Ovary (tissue), 3 donors: ENCODE results near the gene EYS.

Experiments used
- EP300 ChIP-seq: sonication (generic); formaldehyde crosslinking; IDR thresholded peaks from one replicate; pipeline ENCODE4 v1.6.1; 2017; ENCODE audit warnings: antibody characterized with exemption
- POLR2A ChIP-seq: fragments of 450-650 bp; IDR thresholded peaks from one replicate; pipeline ENCODE4 v1.6.1; 2017; ENCODE audit warnings: antibody characterized with exemption, mild to moderate bottlenecking, moderate library complexity
- TF ChIP-seq, protein P1 (sequence below), 3 donors: fragments of 450-650 bp in 2 of 3; fragments of 200-600 bp in 1 of 3; IDR thresholded peaks; one replicate each; pipeline versions ENCODE4 v1.5.1 to v1.8.0; 2016 to 2022; ENCODE audit warnings: antibody characterized with exemption in 3 of 3, mild to moderate bottlenecking in 1 of 3
- donor health status: DM: no; HTN: no; CAD: no.

DNA sequence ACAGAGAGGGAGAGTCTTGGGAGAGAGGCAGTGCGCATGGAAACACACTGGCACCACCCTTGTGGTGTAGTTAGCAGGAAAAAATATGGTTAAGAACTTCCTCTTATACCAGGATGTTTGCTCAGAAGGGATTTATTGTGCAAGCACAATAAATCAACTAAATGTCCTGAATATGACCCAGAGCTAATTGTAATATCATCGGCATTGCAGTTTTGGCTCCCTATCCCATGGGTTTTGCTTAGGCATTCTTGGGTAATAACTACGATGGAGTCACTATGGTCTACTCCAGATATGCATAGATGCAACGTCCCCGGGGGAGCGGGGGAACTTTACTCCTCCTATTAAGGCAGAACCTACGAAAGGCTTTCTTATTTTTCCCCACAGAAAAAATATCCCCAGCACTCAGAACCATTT is 751.6 kb downstream of the EYS start:
- TF ChIP-seq, protein P1, sequence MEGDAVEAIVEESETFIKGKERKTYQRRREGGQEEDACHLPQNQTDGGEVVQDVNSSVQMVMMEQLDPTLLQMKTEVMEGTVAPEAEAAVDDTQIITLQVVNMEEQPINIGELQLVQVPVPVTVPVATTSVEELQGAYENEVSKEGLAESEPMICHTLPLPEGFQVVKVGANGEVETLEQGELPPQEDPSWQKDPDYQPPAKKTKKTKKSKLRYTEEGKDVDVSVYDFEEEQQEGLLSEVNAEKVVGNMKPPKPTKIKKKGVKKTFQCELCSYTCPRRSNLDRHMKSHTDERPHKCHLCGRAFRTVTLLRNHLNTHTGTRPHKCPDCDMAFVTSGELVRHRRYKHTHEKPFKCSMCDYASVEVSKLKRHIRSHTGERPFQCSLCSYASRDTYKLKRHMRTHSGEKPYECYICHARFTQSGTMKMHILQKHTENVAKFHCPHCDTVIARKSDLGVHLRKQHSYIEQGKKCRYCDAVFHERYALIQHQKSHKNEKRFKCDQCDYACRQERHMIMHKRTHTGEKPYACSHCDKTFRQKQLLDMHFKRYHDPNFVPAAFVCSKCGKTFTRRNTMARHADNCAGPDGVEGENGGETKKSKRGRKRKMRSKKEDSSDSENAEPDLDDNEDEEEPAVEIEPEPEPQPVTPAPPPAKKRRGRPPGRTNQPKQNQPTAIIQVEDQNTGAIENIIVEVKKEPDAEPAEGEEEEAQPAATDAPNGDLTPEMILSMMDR (IDR thresholded peaks at IDR 0.05): no peak
- TF ChIP-seq POLR2A: no peak
- TF ChIP-seq EP300: no peak
